Heart right ventricle (tissue), 16 donors: ENCODE results near the gene KCNN3. TPM values are rescaled to one million over a fixed set of nuclear protein-coding genes. Genes with fewer than 3 reads are reported as not detected.

ENCODE experiments used
- ATAC-seq, 8 donors: fragments of 200-7000 bp; cut with Tn5 transposase; one replicate each; pipeline ENCODE4 v1.9.1; 2020; ENCODE audit warnings: mild to moderate bottlenecking in 8 of 8, moderate library complexity in 8 of 8, moderate number of reproducible peaks in 1 of 8
- DNase-seq, 2 donors: peaks; one replicate each; pipeline ENCODE4 v3.0.0-alpha.2; 2020
- H3K27ac ChIP-seq, 10 donors: fragments of 200-600 bp; sonication (generic) in 2 of 10; one replicate each; pipeline versions ENCODE4 v1.5.0 to v1.8.0; 2020 to 2022; ENCODE audit warnings: mild to moderate bottlenecking in 3 of 10
- H3K27me3 ChIP-seq, 7 donors: fragments of 200-600 bp; one replicate each; pipeline ENCODE4 v1.8.0; 2021 to 2022; ENCODE audit warnings: mild to moderate bottlenecking in 2 of 7
- H3K36me3 ChIP-seq, 9 donors: fragments of 200-600 bp; sonication (generic) in 1 of 9; one replicate each; pipeline versions ENCODE4 v1.5.0 to v1.8.0; 2020 to 2022; ENCODE audit warnings: mild to moderate bottlenecking in 2 of 9
- H3K4me1 ChIP-seq, 9 donors: fragments of 200-600 bp; sonication (generic) in 1 of 9; one replicate each; pipeline versions ENCODE4 v1.5.0 to v1.8.0; 2020 to 2022; ENCODE audit warnings: mild to moderate bottlenecking in 4 of 9
- H3K4me3 ChIP-seq, 10 donors: fragments of 200-600 bp; sonication (generic) in 2 of 10; one replicate each; pipeline versions ENCODE4 v1.5.0 to v1.8.0; 2020 to 2022; ENCODE audit warnings: mild to moderate bottlenecking in 7 of 10, moderate library complexity in 2 of 10
- H3K9me3 ChIP-seq, 11 donors: fragments of 200-600 bp in 10 of 11; sonication (generic) in 2 of 11; one replicate each; pipeline versions ENCODE4 v1.5.0 to v1.8.0; 2013 to 2022; ENCODE audit warnings: mild to moderate bottlenecking in 2 of 11, control low read depth in 1 of 11, moderate library complexity in 1 of 11
- CTCF ChIP-seq, 9 donors: fragments of 200-600 bp; sonication (generic) in 2 of 9; IDR thresholded peaks; one replicate each; pipeline versions ENCODE4 v1.5.0 to v1.8.0; 2021 to 2022; ENCODE audit warnings: antibody characterized with exemption in 9 of 9, mild to moderate bottlenecking in 5 of 9, moderate library complexity in 1 of 9
- WGBS, 2 donors: extraction: QIAGEN DNeasy Blood & Tissue Kit; methylation state at CpG; one replicate each; pipeline ENCODE4 v1.1.7; 2013; ENCODE audit warnings: inconsistent platforms in 1 of 2; 5-methylcytosine and 5-hydroxymethylcytosine counted together
- intact Hi-C, 10 donors: fragments of 100-400 bp; cut with DNase I; formaldehyde crosslinking; loops; one replicate each; pipeline versions ENCODE4 v1.11.1 to v1.14.2; 2022
- polyA plus RNA-seq, 2 donors: library from polyadenylated mRNA; stranded (reverse); fragments of 200-250 nt; gene quantifications; one replicate each; pipeline ENCODE4 v1.2.3, GENCODE V29; 2013
- total RNA-seq, 10 donors: library from RNA; stranded (reverse); fragmentation: NEBNext Ultra II Directional in 3 of 10; extraction: Animal tissue kit (Norgen Biotek cat#: 25700) in 3 of 10; gene quantifications; one replicate each; pipeline versions ENCODE4 v1.2.1 to v1.2.4, GENCODE V29; 2021 to 2023
- donor health status: Arrhythmogenic right ventricular cardiomyopathy.
- donor health status: ischemic (EF 13 %, LVEDD 7.1; RV severe dilation, severe dysfunction).
- donor health status: healthy with polysubstance abuse.
- donor health status: DM: no; HTN: yes; CAD: no.
- donor health status: DM: no; HTN: no; CAD: no.
- donor health status: ischemic (EF 25% LVEDD 6.9; RV normal size, moderate dysfunction).
- donor health status: ischemic (EF 25% LVEDD 5.7; RV mildly dilated, moderate dysfunction).
- donor health status: healthy.
- donor health status: DM: yes; HTN: yes; CAD: no.
- donor health status: Ischemic cardiomyopathy.
- donor health status: ischemic (EF 35%, LVEDD 5.7; RV mildly dilated, moderate dysfunction).
- donor health status: nonischemic (EF 11% LVEDD 7.7; RV severe dilation, severe dysfunction).
- donor health status: DM: yes; HTN: yes; CAD: no.
- donor health status: PGD.
- donor health status: ischemic (EF 29% LVEDD 5.4; RV normal size, mild dysfunction).
- donor health status: nonischemic (EF 23%, LVEDD 6.1; RV moderate dilation, normal function).

KCNN3 gene
- total and polyA plus RNA-seq, 12 donors: 0.17 to 5.9 (median 2.6) TPM

- 74 to 76% methylated on average over 5 of the region's 5 CpGs for WGBS, 2 donors
- H3K36me3 ChIP-seq: no peaks in the 10 kb centered on the region
- H3K9me3 ChIP-seq: no peaks in the 10 kb centered on the region
- H3K27me3 ChIP-seq: no peaks in the 10 kb centered on the region
- H3K4me3 ChIP-seq: no peak overlapping the region
- DNase-seq (no peak), ATAC-seq (peak in 5 of 8 donors; percentile 18 to 43 (median 34))
- intact Hi-C loops: no loop called here
- peaks cover 0 to 15% (median 3%) of the 10 kb centered on the region in 9 donors for H3K4me1 ChIP-seq
- TF ChIP-seq CTCF (IDR thresholded peaks at IDR 0.05): no peak
- peak overlapping the region in 1 of 10 donors; percentile 0 for H3K27ac ChIP-seq
Observed at GRCh38 chr1:154824179-154825000, 45.7 kb downstream of the KCNN3 start.

DNA sequence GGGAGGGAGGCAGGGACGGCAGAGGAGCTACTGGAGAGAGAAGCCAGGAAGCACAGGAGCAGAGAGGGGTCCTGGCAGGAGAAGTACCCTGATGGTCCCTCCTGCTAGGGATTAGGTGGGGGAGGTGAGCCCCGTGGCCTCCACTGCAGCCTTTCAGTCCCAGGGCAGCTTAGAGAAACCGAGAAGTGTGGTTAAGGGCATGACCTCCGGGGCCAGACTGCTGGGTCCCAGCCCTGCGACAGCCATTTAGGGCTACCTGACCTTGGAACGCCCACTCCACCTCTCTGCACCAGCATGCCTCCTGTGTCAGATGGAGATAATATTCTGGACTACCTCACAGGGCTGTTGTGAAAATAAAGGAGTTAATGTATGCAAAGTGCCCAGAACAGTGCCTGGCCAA lies 47.4 kb downstream of the KCNN3 start:
- intact Hi-C loops: no loop called here
- no peak for TF ChIP-seq CTCF (IDR thresholded peaks at IDR 0.05)
- no peaks in the 10 kb centered on the region for H3K36me3 ChIP-seq
- no peaks in the 10 kb centered on the region for H3K9me3 ChIP-seq
- no peak overlapping the region for H3K4me3 ChIP-seq
- ATAC-seq (peak in 1 of 8 donors; percentile 21), DNase-seq (no peak)
- H3K4me1 ChIP-seq: peaks cover 0 to 15% (median 4%) of the 10 kb centered on the region in 9 donors
- H3K27me3 ChIP-seq: no peaks in the 10 kb centered on the region
- 87 to 91% methylated on average over 6 of the region's 6 CpGs for WGBS, 2 donors
- no peak overlapping the region for H3K27ac ChIP-seq

DNA sequence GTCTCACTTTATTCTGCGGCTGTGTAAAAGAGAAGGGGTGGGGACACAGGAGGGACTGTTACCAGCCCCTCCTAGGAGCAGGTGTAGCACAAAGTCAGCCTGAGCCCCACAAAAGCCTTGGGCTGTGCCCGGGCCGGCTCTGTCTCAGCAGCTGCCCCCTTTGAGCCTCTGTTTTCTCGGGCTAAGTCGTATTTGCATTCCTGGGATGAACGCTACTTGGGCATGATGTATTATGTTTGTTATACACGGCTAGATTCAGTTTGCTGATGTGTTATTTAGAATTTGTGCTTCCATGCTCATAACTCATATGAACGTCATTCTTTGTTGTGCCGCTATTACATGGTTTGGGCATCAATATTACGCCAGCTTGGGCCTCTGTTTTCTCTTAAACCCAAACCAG lies 47.8 kb downstream of the KCNN3 start:
- intact Hi-C loops: no loop called here
- Histone ChIP-seq H3K4me1 (peaks cover 0 to 15% (median 4%) of the 10 kb centered on the region in 9 donors), H3K4me3 (no peak overlapping the region), H3K36me3 (no peaks in the 10 kb centered on the region), H3K9me3 (no peaks in the 10 kb centered on the region), H3K27me3 (no peaks in the 10 kb centered on the region), H3K27ac (no peak overlapping the region)
- ATAC-seq (no peak), DNase-seq (no peak)
- WGBS, 2 donors: 86 to 93% methylated on average over 10 of the region's 10 CpGs
- no peak for TF ChIP-seq CTCF (IDR thresholded peaks at IDR 0.05)

GRCh38 chr1:154821083-154821482 lies 49.0 kb downstream of the KCNN3 start:
- intact Hi-C loops: no loop called here
- ATAC-seq: peak in 4 of 8 donors; percentile 15 to 67 (median 26)
- TF ChIP-seq CTCF (IDR thresholded peaks at IDR 0.05): no peak

More at GRCh38 chr1:154821083-154821482, 49.0 kb downstream of the KCNN3 start:
- Histone ChIP-seq H3K4me1 (peaks cover 0 to 24% (median 12%) of the 10 kb centered on the region in 9 donors), H3K27ac (no peak overlapping the region), H3K9me3 (no peaks in the 10 kb centered on the region), H3K27me3 (no peaks in the 10 kb centered on the region), H3K4me3 (no peak overlapping the region), H3K36me3 (no peaks in the 10 kb centered on the region)
- WGBS, 2 donors: 72 to 77% methylated on average over 7 of the region's 7 CpGs
- no peak for DNase-seq
